Measurements from ENCODE around the gene WDR33.

GRCh38 chr2:127679680-127680361, 131.2 kb downstream of the WDR33 start:
- TF ChIP-seq CTCF (IDR thresholded peaks at IDR 0.05) (no peak), POLR2A (IDR thresholded peaks at IDR 0.05) (no peak)

Measured in right lobe of liver (tissue), 4 donors.